GM19023 (cell line): ENCODE data around the gene IKZF4.

ENCODE experiments used
- ATAC-seq: cut with Tn5 transposase; IDR thresholded peaks from one replicate; pipeline ENCODE4 v1.9.1; 2021; ENCODE audit warnings: mild to moderate bottlenecking, moderate library complexity; ENCODE audit not compliant: unreplicated experiment

IKZF4 gene

DNA sequence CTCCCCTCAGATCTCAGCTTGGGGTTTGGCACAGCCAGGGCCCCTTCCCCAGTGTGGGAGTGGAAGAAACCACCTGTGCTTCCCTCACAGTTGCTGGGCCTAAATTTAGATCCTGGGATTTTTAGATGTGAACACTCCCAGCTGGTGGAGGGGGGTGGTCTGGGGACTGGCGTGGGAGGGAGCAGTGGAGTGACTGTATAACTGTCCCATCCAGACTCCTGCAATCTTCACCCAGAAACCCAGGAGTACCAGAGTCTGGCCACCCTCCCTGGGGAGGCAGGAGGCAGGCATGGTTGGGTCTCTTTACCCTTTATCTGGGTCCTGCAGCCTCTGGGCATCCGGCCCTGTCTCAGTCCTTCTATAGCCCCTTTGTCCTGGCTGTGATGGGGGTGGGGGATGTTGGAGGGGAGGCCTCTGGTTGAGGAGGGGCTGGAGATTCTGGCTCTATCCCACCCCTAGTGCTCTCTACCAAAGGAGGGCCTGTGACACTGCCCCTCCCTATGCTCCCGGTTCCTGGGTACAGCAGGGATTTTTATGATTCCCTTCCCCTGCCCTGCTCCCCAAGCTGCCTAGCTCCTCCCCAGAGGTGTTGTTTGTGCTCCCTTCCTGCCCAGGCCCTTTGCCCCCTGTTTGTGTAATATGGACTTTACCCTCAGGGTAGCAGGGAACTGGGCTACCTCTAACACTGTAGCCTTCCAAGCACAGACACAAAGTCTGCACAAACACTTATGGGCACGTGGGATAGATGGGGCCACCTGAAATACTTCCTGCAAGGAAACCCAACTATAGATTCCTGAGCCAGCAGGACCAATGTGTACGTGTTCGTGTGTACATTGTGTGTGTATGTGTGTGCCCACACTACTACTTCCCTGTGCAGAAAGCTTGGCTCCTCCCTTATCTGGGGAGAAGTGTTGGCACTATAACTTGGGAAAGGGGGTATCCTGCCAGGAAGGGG is 60.8 kb downstream of the IKZF4 start:
- no peak for ATAC-seq

DNA sequence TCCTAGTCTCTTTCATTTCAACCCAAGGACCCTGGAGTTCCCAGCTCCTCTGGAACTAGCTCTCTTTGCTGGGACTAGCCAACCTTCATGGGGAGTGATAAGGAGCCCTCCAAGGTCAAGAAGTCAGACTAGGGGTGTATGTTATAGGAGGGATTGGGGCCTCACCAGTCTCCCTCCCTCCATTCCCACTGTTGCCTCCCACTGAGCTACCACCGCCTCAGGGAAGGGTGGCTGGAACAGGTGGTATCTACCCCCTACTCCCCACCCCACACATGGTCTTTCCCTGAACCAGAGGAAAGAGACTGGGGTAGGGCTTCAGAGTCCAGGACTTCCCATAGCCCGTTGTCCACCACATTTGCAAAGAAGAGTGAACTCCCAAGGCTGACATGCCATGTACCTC is 61.5 kb downstream of the IKZF4 start:
- ATAC-seq = no peak

DNA sequence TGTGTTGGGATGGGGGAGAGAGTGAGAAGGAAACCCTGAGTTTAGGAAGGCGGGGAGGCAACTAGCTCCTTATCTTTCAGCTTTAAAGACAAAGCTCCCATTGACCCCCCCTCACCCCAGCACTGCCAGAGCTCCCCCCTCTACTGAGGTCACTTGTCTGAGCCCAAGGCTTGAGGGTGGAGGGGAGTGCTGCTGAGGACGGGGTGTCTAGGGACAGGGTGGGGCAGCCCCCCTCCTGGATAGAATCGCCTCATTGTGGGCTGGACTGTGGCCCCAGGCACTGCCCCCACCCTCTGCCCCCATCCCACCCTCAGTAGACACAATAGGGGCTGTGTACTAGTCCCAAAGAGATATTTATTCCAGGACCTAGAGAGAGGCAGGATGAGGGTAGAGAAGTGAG is 62.1 kb downstream of the IKZF4 start:
- ATAC-seq = no peak

DNA sequence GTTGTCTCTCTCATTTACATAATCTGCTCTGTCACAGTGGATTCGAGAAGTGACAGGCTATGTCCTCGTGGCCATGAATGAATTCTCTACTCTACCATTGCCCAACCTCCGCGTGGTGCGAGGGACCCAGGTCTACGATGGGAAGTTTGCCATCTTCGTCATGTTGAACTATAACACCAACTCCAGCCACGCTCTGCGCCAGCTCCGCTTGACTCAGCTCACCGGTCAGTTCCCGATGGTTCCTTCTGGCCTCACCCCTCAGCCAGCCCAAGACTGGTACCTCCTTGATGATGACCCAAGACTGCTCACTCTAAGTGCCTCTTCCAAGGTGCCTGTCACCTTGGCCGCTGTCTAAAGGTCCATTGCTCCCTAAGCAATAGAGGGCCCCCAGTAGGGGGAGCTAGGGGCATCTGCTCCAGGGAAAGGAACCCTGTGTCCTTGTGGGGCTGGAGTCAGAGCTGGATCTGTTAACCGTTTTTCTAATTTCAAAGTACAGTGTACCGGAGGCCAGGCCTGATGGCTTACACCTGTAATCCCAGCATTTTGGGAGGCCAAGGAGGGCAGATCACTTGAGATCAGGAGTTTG is 64.2 kb downstream of the IKZF4 start:
- no peak for ATAC-seq

DNA sequence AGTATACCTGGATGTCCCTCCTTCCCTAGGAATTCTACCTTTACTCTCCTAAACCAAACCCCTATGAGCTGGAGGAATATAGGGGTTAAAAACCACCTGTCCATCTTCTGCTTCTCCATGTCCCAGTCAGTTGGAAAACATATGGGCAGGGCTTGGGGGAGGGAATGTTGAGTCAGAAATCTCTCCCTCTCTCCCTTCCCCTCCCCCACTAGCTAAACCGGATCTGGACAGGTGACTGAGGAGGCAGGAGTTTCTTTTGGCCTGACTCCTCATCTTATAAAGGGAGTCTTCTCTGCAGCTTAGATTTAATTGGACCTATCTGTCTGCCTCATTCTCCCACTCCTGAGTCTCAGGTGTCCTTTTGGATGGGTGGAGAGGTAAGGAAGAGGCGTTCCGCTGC is 65.3 kb downstream of the IKZF4 start:
- ATAC-seq = no peak

DNA sequence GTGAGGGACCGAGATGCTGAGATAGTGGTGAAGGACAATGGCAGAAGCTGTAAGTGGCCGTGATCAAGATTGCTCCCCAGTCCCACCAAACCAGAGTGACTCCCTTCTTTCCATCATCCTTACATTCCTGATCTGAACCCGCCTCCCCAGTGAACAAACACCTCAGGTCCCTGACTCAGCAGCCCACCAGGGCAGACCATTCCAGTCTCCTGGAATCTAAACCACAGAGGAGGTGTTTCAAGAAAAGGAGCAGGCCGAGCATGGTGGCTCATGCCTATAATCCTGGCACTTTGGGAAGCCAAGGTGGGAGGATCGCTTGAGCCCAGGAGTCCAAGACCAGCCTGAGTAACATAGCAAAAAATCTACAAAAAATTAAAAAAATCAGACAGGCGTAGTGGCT is 65.8 kb downstream of the IKZF4 start:
- ATAC-seq = no peak

DNA sequence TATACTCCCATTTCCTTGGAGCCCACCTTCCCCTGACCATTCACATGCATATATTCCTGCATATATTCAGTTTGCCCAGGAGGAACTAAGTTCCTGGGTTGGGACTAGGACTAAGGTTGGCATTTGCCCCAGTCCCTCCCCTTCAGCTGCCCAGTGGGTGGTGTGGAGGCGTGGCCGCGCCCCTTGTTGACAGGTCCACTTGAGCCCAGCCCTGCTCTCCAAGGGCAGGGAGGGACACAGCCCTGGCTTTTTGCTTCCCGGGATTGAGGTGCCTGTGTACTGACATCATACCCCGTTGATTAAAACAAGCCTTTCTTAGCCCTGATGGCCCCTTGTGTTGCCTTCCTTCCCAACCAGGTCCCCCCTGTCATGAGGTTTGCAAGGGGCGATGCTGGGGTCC is 66.4 kb downstream of the IKZF4 start:
- ATAC-seq = no peak
